Testis (tissue), 2 donors: ENCODE results near the gene DYTN.

ENCODE experiments used
- CTCF ChIP-seq, 3 experiments: fragments of 450-650 bp in 2 of 3; fragments of 200-600 bp in 1 of 3; sonication (generic) in 1 of 3; IDR thresholded peaks; one replicate each; pipeline ENCODE4 v1.5.1; 2016 to 2019; ENCODE audit warnings: antibody characterized with exemption in 3 of 3, mild to moderate bottlenecking in 2 of 3, moderate library complexity in 1 of 3
- POLR2A ChIP-seq: fragments of 450-650 bp; IDR thresholded peaks from one replicate; pipeline ENCODE4 v1.6.1; 2017; ENCODE audit warnings: antibody characterized with exemption, mild to moderate bottlenecking, moderate library complexity

GRCh38 chr2:206756816-206757215 lies 38.6 kb upstream of the DYTN start:
- TF ChIP-seq CTCF (IDR thresholded peaks at IDR 0.05) (no peak), POLR2A (no peak)
